Umbilical cord (tissue), 2 donors: ENCODE results near the gene TMEM182. TPM values are rescaled to one million over a fixed set of nuclear protein-coding genes. Genes with fewer than 3 reads are reported as not detected.

Experiments
- DNase-seq: peaks from one replicate; pipeline ENCODE4 v3.0.0-alpha.2; 2015; ENCODE audit warnings: low spot score
- total RNA-seq: library from RNA; depleted of rRNA; stranded (reverse); fragments of >200 nt; gene quantifications from one replicate; pipeline ENCODE4 v1.2.3, GENCODE V29; 2014; ENCODE audit warnings: low replicate concordance; ENCODE audit not compliant: insufficient read depth

The TMEM182 gene, protein sequence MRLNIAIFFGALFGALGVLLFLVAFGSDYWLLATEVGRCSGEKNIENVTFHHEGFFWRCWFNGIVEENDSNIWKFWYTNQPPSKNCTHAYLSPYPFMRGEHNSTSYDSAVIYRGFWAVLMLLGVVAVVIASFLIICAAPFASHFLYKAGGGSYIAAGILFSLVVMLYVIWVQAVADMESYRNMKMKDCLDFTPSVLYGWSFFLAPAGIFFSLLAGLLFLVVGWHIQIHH
- 20.2 TPM for total RNA-seq

DNA sequence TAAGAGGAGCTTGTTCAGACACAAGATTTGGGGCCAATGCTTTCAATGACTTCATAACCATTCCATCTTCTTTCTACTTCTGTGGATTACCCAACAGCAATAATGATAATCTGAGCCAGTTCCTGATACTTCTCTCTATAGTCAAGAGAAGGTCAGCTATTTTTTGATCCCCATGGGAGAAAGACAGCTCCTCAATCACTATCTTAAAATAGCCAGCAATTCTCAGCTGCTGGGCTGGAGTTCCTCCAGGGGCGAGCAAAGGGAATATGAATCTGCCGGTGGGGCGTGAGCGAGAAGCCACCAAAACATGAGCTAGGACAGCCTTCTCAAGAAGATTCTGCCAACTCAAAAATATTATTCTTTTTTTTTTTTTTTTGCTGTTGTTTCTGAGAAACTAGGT lies at the start of gene TMEM182:
Gene TMEM182, plus strand, starts transcription at position 269 of the 400 bp plus-strand sequence. CDS start 187 bp downstream, outside the sequence.
- DNase-seq = no peak

DNA sequence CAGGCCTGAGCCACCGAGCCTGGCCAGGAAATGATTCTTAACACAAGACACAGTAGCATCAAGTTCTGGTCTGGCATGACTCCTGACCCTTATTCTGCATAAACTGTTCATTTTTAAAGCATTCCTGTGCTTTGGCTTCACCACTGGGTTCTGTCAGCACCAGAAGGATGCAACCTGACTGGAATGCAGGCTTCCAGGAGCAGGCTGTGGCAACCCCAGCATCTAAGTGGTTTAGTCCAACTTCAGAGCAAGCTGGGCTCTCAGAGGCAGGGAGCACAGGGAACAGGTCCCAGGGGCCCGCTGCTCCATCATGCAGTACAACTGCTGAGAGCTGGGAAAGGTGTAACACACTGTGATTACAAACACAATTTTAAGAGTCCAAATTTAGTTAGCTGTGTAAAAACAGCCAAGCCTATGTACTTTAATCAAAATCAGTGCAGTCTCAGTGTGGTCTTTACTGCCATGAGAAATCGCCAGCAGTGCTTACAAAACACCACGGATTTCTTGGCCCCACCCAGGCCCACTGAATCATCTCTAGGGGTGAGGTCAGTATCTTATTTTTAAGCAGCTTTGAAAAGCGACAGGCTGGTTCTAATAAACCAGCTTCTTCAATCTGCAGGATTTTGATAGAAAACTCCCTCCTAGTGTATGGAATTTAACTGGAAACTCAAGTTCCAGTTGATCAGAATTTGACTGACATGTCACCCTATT lies 44.4 kb upstream of the TMEM182 start:
- DNase-seq = peak; percentile 64

DNA sequence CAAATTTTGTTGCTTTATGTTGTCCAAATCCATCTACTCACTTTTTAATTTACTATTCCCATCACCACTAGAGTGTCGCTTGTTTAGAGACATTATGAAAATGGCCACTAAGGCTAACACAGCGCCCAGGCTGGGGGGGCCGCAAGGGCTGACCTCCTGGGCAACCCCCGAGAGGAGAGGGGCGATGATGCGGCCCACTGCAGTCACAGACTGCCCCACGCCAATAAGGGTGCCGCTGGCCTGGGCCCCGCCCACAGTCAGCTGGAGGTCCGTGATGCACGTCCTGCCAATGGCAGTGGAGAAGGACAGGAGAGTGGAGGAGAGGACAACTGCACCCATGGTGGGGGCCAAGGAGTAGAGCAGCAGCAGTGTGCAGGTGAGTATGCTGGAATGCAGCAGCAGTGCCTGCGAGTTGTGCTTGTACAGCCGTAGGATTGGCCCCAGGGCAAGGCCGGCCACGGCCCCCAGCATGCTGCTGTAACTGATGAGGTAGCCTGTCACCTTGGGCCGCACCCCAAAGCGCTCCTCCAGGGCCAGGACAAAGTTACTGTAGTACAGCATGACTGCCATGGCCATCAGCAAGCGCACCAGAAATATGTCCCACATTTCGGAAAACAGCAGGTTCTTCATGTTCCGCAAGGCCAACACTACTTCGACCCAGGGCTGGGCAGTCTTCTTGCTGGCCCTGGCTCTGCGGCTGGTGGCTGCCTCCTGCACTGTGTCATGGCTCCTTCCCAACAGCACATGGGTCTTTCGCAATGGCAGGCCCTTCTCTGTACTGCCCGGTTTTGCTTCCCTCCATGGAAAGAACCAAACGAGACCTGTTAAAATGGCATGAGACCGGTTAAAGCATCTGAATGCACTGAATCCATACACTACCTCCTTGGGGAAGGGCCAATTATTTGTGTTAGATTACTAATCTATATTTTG lies 43.2 kb upstream of the TMEM182 start:
- DNase-seq = no peak

DNA sequence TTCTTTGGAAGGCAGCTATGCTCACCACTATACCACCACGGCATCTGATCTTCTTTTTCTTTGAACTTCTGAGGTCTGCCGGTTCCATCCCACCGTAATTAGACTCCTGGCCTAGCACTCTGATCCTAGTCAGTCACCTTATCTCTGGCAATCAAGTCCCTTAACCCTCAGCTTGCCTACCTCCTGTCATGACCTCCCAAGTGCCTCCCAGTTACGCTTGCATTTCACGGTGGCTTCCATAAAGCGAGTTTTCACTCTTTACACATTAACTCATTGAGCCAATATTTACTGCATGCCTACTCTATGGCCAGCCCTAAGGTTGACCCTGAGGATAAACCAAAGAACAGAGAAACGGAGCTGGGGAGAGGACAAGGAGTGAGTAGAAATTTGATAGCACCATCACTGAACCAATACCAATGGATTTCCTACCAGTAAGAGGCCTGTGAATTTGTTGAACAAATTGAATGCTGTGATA lies 37.8 kb upstream of the TMEM182 start:
- no peak for DNase-seq

DNA sequence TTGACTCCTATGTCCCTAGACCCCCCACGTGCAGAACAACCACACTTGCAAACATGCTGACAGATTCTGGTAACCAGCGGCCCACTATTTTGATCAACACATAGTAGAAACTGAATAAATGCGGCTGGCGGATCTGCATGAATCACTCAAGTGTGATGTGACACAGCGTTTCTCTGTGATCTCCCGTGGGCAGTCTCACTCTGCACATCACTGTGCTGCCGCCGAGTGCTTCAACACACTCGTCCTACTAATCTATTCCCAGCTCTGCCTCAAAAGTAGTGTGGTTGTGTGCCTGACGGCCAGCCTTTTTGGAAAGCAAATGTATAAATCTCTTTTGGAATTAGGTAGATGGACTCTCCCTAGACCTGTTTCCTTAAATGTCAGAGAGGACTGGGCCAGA lies 37.3 kb upstream of the TMEM182 start:
- DNase-seq = no peak

DNA sequence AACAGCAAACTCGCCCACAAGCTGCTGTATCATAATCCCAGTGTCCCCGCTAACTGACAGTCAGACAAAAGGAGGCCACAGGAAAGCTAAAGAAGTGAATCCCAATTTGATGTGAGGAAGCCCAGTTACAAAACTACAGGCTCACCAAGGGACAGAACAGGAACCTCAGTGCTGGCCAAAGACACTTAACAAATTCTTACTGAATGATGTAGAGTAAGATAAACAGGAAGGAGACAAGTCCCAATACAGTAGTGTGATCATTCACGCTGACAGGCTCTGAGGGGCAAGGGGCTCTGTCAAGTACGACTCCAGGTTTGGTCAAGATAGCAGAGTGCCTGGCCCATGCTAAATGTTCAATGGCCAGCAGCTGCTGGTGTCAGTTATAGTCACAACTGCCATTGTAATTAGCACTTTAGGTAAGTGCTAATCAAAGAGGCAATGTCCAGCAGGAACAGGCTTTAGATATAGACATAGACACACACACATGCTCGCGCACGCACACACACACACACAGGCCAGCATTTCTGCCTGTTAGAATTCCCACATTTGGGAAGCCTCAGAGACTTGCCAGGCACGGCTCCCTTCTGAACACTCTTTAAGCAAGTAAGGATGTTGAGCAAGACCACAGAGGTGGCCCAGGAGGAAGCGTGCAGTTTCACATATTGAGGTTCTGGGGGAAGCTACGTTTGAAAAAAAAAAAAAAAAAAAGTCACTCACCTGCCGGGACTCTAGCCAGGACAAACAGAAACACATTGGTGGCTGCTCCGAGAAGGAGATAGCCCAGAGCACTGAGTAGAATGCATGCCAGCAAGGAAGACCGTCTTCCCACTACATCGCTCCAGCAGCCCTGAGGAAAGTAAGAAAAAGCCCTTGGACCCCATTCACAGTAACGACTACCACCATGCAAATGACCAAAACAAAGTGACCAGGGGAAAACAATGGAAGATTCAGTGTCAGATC lies 35.4 kb upstream of the TMEM182 start:
- no peak for DNase-seq

DNA sequence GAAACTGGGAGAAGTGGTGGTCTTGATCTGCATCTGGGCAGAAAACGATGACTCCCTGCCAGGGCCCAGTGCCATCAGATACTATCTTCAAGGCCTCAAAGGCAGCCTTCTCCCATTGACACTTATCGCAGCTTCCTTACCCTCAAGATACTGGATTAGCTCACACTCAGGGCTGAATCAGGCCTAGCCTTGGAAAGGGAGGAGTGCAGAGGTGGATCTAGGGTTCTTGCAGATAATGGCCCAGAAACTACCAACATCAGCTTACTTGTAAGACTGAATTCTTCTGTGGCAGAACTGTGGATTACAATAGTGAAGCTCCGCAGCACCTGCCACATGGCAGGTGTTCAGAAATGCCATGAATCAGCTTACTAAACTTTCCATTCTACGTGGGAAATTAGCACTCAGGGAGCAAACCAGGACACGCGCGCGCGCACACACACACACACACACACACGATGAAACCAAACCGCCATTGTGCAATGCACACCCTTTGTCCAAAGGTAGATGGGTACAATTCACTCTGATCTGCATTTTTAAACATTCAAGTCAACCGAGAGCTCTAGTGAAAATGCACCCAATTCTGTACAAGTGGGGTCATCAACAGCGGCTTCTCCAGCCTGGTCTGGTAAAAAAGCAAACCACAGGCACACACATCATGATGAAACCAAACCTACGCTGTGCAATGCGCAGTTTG lies 26.3 kb upstream of the TMEM182 start:
- DNase-seq = no peak

DNA sequence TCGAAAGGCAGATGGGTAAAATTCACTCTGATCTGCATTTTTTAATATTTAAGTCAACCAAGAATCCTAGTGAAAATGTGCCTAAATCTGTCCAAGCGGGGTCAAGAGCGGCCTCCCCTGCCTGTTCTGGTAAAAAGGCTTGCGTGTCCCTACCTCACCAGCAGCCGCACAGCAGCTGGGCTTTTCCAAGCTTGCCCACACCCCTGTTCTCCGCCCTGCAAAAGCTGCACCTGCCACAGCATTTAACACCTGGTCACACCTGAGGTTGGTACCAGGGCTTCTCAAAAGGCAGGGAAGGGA lies 25.8 kb upstream of the TMEM182 start:
- peak; percentile 26 for DNase-seq

DNA sequence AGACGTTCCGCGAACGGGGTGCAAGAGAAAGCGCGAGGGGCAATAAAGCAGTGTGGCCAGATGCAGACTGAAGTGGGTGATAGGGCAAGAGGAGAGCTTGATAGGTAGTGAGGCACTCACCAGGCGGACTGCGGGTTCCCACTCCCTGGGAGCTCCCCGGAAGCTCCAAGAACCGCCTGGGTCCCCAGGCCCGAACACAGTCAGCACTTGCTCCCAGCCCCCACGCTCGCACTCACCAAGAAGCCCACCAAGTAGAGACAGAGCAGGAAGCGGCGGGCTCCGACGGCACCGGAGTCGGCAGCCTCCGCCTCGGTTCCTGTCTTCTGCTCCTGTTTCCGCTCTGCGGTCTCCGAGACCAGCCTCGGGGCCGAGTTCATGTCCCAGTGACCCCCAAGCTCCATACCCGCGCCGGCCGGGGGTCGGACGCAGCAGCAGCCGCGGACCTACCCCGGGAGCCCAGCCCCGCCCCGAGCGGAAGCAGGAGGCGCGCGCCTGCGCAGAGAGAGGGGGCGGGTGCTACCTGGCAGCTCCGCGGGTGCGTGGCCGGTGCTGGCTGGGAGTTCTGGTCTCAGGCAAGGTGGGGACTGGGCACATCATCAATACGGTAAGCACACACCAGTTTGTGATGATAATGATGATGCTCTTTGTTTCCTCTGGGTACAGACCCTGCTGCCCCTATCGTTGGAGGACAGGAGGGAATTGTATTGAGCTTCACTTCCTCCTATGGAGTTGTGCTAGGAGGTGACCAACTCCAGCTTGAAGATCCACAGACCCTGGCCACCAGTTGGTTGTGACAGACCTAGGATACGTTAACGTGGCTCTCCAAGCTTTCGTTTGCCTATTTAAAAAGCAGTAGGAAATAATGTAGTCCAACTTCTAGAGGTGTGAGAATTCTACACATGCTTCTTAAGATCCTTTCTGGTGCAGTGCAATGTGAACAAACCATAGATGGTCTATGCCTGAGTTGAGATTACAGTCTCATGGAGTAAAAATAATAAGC lies 25.1 kb upstream of the TMEM182 start:
- peak; percentile 79 for DNase-seq

DNA sequence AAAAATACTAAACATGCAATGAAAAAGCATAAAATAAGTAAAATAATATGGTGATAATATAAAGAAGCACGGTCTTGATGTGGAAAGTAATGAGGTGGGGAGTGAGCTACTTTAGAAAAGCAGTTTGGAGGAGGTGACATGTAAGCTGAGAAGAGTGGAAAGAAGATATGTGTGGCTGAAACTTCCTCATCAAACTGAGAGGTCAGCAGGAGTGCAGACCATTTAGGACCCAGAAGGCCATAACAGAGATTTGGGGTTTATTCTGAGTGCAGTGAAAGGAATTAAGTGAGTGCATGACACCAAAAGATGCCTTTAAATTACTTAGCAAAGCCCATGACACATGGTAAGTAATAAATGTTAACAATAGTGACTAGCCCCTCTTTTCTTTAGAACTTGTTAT lies 24.4 kb upstream of the TMEM182 start:
- no peak for DNase-seq

DNA sequence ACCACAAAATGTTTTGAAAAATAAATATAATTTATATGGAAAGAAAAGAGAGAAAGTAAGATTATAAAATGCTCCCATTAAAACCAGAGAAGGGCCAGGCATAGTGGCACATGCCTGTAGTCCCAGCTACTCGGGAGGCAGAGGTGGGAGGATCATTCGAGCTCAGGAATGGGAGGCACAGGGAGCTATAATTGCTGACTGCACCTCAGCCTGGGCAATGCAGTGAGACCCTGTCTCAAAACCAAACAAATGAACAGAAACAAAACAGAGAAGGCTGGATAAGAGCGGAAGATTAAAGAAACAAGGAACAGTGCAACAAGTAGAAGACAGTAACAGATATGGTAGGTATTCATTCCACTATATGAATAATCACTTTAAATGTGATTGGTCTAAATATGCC lies 18.6 kb upstream of the TMEM182 start:
- DNase-seq = no peak

DNA sequence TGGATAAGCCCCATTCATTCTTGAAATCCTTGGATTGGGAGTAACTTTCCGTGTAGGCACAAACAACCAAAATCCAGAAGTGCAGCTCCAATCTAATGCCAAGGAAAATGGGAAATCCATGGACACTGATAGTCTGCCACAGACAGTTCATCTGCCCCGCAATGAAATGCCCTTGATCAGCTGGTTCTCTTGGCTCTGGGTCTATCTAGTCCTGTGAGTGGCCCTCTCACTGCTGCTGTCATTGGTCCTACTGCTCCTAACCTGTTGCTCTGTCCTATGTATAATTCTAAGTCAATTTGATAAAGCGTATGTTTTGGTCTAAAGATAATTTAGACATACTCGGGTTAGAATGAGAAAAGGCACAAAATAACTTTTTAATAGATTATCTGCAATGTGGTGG lies 13.7 kb upstream of the TMEM182 start:
- DNase-seq = no peak

DNA sequence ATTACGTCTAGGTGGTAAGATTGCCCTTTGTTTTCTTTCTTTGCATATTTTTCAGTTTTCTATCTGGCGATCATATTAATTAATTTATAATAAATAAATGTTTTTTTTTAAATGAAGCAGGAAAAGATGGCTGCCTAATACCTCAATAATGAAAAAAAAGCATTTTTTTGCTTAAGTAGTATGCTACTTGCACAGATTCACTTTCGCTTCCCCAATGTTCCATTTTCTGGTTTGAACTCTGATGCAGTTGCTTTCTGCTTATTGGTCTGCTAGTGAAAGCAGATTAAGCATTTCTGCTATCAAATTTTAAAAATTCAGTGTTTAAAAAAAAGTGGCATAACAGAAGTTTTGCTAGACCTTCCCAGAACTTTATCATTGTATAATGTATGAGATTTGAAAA lies 11.9 kb upstream of the TMEM182 start:
- no peak for DNase-seq

DNA sequence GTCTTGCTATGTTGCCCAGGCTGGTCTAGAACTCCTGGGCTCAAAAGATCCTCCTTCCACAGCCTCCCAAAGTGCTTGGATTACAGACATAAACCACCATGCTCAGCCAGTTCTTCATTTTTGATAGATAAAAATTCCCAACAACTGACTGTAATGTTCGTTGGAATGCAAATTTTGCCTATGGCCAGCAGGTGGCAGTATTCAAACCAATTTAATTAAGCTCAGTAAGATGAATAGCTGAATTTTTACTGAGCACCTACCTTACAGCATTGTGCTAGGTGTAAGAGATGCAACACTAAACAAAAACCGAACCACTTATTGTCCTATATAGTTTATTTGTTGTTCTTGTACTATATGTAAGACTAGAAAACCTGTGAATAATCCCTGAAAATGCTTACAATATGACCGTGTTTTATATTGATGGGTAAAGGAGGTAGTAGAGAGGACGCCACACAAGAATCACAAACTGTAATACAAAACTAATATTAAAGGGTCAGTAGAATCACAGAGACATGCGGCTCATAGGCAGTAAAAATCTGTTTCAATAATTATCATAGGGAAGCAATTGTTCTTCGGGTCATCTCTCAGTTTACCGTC lies 8.2 kb upstream of the TMEM182 start:
- peak; percentile 41 for DNase-seq

DNA sequence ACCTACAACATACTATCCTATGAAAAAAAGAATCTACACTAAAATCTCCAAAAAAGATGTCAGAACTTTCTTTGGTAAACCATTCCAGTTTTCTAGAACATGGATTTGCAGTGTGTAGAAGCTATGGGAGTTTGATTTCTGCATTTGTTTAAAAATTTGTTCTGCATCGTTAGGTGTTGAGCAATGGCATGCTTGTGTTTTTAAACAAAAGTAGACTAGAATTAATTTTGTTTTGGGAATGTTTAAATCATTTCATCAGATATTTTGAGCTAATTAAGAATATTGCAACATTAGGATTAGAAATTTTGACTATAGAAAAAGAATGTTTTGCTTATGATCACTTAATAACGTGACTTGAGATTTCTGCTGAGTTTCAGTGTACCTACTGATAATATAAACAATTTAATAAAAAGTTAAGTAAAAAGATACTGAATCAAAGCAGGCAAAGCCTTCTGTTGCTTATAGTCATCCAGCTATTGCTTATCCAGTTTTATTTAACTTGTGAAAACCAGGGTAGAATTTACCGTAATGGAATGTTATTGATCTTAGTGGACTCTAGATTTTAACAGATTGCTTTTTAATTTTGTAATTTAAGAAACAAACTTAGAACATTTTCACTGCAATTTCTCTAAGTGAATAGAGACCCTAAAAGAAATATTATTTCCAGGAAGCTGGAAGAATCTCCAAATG lies 7.2 kb upstream of the TMEM182 start:
- no peak for DNase-seq

DNA sequence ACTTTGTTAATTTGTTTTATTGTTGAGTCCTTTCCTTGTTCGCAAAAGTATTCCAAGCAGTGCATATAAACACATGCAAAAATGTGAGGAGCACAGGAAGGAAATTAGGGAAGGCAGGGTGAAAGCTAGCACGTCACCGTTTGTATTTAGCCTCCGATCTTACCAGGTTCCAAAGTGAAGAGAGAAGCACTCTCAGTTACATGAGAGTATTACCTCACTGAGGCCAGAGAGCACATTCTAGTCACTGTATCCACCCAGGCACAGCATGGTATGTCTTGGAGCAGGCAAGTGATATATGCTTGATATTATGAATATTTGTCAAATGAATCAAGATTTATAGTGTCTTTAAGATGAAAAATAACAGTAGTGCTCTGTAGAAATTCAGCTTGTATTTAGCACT lies 6.5 kb upstream of the TMEM182 start:
- DNase-seq = no peak

DNA sequence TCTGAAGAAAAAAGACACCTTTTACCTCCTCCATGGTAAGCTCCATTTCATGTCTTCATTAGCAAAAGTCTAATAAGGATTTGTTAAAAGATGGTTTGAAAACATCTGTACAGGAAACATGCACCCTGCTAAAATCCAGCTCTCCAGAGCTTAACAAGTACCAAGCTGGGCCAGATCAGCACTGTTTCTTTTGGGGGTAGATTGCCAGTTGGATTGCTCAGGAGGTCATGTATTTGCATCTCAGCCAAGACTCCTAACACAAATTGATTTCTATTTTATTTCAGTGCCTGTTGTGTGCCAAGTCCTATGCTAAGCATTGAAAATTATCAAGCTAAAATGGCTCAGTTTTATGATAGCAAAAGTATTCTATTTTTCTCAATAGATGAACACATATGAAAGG lies 3.4 kb upstream of the TMEM182 start:
- DNase-seq = no peak

DNA sequence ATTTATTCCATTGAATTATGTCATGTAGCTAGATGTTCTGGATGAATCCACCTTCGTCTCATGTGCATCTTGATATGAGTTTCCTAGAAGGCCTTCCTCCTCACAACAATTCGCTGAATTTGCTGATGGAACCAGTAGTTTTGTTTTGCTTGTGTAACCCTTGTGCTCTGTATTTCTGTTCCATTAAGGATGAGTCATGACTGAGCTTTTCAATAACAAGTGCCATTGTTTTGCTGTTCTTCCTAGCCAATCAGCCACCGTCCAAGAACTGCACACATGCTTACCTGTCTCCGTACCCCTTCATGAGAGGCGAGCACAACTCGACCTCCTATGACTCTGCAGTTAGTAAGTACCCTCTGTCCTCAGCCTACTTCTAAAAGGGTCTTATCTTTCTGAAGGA lies 2.3 kb downstream of the TMEM182 start:
- DNase-seq = no peak
